ENCODE results near the gene SEMA7A.

Gene SEMA7A

DNA sequence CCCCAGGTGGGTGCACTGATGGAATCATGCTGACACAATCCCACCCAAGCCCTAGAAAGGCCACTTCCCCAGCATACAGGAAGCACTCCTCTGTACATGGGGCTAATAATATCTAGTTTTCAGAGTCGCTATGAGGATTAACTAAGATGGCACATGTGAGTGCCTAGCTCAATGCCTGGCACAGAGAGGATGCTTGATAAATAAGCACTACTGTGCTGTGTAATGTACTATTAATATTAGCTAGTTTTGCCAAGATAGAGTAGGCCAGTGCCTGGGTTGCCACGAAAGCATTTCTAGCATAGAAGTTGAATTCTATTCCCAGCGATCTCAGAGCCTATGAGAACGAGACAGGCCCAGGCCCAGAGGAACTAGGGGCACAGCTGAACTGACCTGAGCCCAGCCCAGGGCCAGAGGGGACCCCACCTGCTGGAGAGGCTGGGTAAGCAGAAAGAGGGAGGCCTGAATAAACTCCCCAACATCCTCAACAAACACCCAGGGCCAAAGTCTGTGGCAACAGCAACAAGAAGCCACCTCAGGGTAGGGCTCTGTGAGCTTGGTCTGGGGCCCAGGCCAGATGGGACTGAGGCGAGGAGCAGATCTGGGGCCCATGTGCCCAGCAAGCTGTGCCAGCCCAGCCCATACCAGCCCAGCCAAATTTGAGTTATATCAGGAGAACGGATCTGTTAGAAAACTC lies 7.6 kb upstream of the SEMA7A start:
- TF ChIP-seq, protein P1, sequence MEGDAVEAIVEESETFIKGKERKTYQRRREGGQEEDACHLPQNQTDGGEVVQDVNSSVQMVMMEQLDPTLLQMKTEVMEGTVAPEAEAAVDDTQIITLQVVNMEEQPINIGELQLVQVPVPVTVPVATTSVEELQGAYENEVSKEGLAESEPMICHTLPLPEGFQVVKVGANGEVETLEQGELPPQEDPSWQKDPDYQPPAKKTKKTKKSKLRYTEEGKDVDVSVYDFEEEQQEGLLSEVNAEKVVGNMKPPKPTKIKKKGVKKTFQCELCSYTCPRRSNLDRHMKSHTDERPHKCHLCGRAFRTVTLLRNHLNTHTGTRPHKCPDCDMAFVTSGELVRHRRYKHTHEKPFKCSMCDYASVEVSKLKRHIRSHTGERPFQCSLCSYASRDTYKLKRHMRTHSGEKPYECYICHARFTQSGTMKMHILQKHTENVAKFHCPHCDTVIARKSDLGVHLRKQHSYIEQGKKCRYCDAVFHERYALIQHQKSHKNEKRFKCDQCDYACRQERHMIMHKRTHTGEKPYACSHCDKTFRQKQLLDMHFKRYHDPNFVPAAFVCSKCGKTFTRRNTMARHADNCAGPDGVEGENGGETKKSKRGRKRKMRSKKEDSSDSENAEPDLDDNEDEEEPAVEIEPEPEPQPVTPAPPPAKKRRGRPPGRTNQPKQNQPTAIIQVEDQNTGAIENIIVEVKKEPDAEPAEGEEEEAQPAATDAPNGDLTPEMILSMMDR (conservative IDR thresholded peaks at IDR 0.05) = no peak
- no peak for TF ChIP-seq ZFX (IDR thresholded peaks at IDR 0.05)
- H3K27ac ChIP-seq = no peak overlapping the region

DNA sequence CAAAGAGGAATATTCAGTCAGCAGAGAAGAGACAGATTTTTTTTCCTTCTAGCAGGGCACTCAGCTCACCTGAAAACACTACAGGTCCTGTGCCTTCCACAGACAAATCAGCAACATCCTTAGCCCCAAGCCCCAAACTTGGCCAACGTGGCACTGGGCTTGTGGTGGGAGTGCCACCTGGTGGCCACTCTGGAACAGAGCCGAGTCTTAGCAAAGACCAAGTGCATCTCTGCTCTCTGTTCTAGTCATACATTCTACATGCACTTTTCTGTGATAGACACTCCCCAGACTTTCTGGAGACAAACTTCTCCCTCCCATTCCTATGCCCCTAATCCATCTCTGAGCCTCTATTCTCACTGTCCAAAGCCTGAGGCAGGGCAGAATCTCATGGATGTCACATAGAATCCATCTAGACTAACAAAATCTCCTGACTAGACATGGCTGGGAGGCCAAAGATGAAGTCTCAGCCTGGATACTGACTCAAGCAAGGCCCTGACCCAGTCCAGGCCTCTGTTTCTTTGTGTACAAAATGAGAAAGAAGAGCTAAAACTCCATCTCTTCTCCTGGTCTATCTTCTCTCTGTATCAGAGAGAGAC lies 5.1 kb upstream of the SEMA7A start:
- TF ChIP-seq ZFX (IDR thresholded peaks at IDR 0.05) = no peak
- TF ChIP-seq, protein P1 (conservative IDR thresholded peaks at IDR 0.05) = peak; percentile 93
- no peak overlapping the region for H3K27ac ChIP-seq

DNA sequence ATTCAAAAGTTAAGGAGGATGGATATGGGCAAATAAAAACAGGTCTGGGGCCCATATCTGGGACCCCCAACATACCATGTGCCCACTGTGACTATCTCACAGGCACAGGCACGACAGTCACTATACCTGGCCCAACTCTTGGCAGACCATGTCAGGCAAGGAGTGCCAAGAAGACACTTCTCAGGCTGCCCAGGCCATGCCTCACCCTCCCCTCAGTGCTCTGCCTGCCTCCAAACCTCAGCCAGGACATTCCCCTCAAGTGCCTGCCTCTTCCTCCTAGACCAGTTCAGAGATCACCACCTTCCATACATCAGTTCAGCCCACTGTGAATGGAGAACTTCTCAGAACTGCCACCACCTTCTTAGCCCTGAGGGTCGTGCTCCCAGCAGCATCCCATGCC lies 4.4 kb upstream of the SEMA7A start:
- no peak overlapping the region for H3K27ac ChIP-seq
- no peak for TF ChIP-seq ZFX (IDR thresholded peaks at IDR 0.05)
- TF ChIP-seq, protein P1 (conservative IDR thresholded peaks at IDR 0.05) = no peak

DNA sequence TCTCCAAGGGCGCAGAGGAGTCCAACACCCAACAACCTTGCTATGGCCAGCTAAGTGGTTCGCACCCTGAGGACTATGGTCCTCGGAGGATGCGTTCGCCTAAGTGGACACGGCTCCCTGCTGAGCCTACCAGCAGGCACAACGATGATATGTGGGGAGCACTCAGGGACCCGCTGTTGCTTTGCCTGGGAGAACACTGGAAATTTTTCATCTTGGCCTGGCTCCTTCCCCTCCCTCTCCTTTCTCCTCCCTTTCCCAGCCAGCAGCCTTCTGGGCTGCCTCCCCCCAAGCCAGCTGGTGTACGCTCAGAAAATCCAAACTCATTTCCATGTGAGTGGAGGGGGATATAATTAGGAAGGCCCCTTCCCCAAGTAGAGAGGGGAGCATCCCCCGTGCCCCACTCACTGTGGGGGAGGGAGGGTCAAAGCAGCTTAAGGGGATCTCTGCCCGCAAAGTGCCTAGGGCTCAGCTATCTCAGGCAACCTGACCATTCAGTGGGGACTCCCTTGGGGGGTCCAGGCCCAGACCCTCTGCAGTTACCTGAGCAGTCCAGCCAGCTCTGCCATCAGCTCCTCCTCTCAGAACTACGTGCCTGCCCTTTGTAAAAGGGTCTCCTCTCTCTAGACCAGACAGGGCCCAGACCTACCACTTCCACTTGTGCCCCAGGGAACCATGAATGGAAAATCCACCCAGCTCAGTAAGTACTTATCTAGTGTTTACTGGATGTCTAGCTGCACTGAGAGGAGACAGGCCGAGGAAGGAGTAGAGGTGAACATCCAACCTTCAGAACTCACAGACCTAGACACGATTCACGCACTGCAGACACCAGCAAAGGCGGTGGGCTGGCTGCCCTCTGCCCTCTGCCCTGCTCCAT lies 742 bp upstream of the SEMA7A start:
- peak overlapping the region; percentile 60; the same call in 1 of the 2 replicates for H3K27ac ChIP-seq

DNA sequence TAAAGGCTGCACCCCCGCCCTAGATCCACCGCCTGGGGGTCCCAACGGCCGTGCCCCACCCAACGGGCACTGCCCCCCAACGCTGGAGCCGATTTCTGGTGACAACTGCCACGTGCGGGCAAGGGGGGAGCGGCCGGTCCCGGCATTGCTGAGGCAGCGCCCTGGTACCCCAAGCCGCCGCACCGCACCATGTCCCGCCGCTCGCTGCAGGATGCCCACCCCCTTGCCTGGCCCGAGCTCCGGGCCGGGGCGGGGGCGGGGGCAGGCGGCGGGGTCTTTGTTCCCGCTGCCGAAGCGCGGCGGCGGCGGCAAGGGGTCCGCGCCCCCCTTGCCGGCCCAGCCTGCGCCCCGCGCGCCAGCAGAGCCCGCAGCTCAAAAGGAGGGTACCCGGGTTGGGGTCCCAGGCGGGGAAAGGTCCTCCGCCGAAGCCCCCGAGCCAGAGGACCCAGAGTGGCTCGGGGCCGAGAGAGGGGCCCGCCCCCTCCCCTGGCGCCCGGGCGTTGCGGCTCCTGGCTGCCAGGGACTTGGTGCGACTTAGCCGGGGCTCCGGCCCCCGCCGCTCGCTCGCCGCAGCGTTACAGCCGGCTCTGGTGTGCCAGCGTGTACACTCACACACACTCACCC lies 678 bp downstream of the SEMA7A start:
- H3K27ac ChIP-seq = peak overlapping the region; percentile 60
- TF ChIP-seq, protein P1 (conservative IDR thresholded peaks at IDR 0.05) = no peak
- no peak for TF ChIP-seq ZFX (IDR thresholded peaks at IDR 0.05)

More for the DNA sequence above, 742 bp upstream of the SEMA7A start:
- TF ChIP-seq ZFX (IDR thresholded peaks at IDR 0.05) = no peak
- TF ChIP-seq, protein P1 (conservative IDR thresholded peaks at IDR 0.05) = no peak

DNA sequence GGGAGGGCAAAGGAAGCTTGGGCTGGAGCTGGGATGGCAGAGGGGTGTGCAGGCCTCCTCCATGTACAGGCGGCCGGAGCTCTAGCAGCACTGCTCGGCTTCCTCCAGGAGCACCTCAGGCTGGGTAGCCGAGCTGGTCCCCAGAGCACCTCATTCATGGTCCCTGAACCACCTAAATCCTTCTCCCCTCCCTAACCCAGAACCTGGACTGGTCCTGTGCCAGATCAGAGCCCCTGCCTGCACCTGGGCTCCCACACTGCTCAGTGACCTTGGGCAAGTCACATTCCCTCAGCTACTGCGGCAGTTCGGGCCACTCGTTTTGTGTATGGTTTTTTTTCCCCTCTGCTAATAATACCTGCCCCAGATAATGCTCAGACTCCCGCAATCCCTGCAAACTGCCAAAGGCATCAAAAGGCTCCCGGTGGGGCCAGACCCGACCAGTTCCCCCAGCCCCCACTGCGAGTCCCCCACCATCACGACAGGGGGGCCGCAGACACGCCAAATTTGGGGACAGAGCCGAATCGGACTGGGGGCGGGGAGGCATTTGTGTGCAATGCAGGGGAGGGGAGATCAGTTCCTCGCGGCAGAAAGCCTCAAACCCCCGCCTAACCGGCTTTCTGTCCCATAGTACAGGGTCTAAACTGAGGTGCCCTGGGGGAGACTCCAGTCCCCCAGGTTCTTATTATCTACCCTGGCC lies 1.3 kb downstream of the SEMA7A start:
- no peak overlapping the region for H3K27ac ChIP-seq
- TF ChIP-seq, protein P1 (conservative IDR thresholded peaks at IDR 0.05) = no peak
- no peak for TF ChIP-seq ZFX (IDR thresholded peaks at IDR 0.05)

Data from C4-2B (cell line).